Endodermal cell (in vitro differentiated cells): ENCODE measurements around the gene SOX2. TPM values are rescaled to one million over a fixed set of nuclear protein-coding genes. Genes with fewer than 3 reads are reported as not detected.
A peak's percentile ranks its signal among the peaks of the same experiment; 100 is the strongest.

ENCODE experiments used
- DNase-seq: peaks from one replicate; pipeline ENCODE4 v3.0.0-alpha.2; 2017
- H3K27ac ChIP-seq: 2 replicates; pipeline ENCODE4 v1.5.1; 2013; ENCODE audit warnings: mild to moderate bottlenecking, low read depth, low read length, moderate library complexity
- H3K27me3 ChIP-seq: 2 replicates; pipeline ENCODE4 v1.6.1; 2013; ENCODE audit warnings: mild to moderate bottlenecking, low read length, moderate library complexity; ENCODE audit not compliant: insufficient read depth, control insufficient read depth, poor library complexity, severe bottlenecking
- H3K36me3 ChIP-seq: 2 replicates; pipeline ENCODE4 v1.7.0; 2013; ENCODE audit warnings: mild to moderate bottlenecking, low read length, moderate library complexity; ENCODE audit not compliant: control insufficient read depth, insufficient read depth
- H3K4me1 ChIP-seq: one replicate; pipeline ENCODE4 v1.7.0; 2013; ENCODE audit warnings: low read length; ENCODE audit not compliant: control insufficient read depth, insufficient read depth
- H3K4me3 ChIP-seq: 2 replicates; pipeline ENCODE4 v1.5.1; 2013; ENCODE audit warnings: mild to moderate bottlenecking, low read length, moderate library complexity
- H3K9ac ChIP-seq: 2 replicates; pipeline ENCODE4 v1.6.1; 2013; ENCODE audit warnings: mild to moderate bottlenecking, low read length, moderate library complexity; ENCODE audit not compliant: poor library complexity, severe bottlenecking; ENCODE audit errors: extremely low read depth
- H3K9me3 ChIP-seq: 2 replicates; pipeline ENCODE4 v1.6.1; 2013; ENCODE audit warnings: mild to moderate bottlenecking, low read length, moderate library complexity; ENCODE audit not compliant: control insufficient read depth
- H3K27ac Mint-ChIP-seq: 2 replicates; pipeline ENCODE4 v1.8.0; 2020; ENCODE audit warnings: mixed read lengths
- H3K27me3 Mint-ChIP-seq: 2 replicates; pipeline ENCODE4 v1.8.0; 2021; ENCODE audit warnings: mild to moderate bottlenecking, mixed read lengths; ENCODE audit not compliant: insufficient read depth
- H3K36me3 Mint-ChIP-seq: 2 replicates; pipeline ENCODE4 v1.8.0; 2020; ENCODE audit warnings: low read depth, mixed read lengths
- H3K4me1 Mint-ChIP-seq: 2 replicates; pipeline ENCODE4 v1.8.0; 2020; ENCODE audit warnings: mixed read lengths
- H3K4me3 Mint-ChIP-seq: 2 replicates; pipeline ENCODE4 v1.8.0; 2020; ENCODE audit warnings: mild to moderate bottlenecking, moderate library complexity, mixed read lengths
- H3K9me3 Mint-ChIP-seq: 2 replicates; pipeline ENCODE4 v1.8.0; 2020; ENCODE audit warnings: mild to moderate bottlenecking, mixed read lengths
- WGBS, 2 experiments: methylation state at CpG; one replicate each; pipeline versions ENCODE4 v1.1.5 to v1.1.7; 2013; ENCODE audit warnings: missing lambda C conversion rate in 2 of 2, mixed read lengths in 1 of 2; ENCODE audit not compliant: insufficient coverage in 1 of 2, insufficient read length in 1 of 2; 5-methylcytosine and 5-hydroxymethylcytosine counted together
- total RNA-seq, 2 donors: library from RNA; stranded (reverse); fragmentation: NEBNext Ultra II Directional in 1 of 2; extraction: Animal tissue kit (Norgen Biotek cat#: 25700) in 1 of 2; gene quantifications; 2 replicates in 1 of 2; 3 replicates in 1 of 2; pipeline ENCODE4 v1.2.1, GENCODE V29; 2021
- TF ChIP-seq, protein P1 (sequence below): fragments of 200-600 bp; sonication (generic); conservative IDR thresholded peaks from 2 replicates; pipeline ENCODE4 v1.5.0; 2021; ENCODE audit warnings: antibody characterized with exemption, mild to moderate bottlenecking

Gene SOX2
- total RNA-seq, 2 donors from 2014 or later: 1.8 to 39.5 TPM

DNA sequence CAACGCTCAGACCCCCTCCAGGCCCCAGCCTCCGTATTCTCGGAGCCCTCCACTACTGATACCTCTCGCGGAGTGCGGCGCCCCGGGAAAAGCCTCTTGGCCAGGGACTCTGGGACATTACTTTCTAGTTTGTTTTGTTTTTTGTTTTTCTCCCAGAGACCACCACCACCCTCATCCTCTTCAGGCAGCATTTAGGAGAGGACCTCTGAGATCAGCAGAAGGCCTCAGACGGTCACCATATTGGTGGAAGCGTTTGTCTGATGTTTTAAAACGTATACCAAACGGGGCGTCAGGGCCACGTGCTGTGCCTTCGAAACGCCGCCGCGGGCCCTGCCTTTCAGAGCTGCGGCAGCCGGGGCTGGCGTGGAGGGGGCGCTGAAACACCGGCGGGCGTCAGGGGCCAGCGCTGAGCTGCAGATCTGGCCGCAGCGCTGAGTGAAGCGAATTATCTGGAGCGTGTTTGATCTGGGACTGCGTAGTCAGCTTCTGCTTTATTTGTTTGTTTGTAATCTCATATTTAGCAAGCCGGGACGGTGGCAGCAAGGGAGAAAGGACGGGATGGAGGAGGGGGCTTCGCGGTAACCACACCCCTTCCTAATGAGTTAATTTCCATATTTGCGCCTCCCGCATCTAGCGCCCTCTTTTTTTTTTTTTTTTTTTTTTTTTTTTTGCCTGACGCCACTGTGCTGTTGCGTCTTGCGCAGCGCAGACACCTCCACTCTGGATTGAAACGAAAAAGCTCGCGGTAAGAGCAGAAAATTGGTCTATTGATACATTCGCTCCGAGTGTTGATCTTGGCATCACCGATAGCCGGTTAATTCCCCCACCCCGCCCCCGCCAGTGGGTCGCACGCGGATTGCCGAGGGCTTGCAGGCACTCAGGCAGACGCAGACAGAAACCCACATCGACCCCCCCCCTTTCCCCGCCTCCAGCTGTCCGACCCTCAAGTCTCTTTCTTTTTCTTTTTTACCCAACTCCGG is 14.9 kb downstream of the SOX2 start:
- Mint-ChIP-seq H3K4me1 (peaks cover 40% of the 10 kb centered on the region), H3K9me3 (no peaks in the 10 kb centered on the region), H3K27me3 (peaks cover 98% of the 10 kb centered on the region), H3K36me3 (no peaks in the 10 kb centered on the region), H3K27ac (no peak overlapping the region), H3K4me3 (peak overlapping the region; percentile 47)
- Histone ChIP-seq H3K4me3 (peak overlapping the region; percentile 72), H3K9me3 (no peaks in the 10 kb centered on the region), H3K4me1 (no peaks in the 10 kb centered on the region), H3K36me3 (no peaks in the 10 kb centered on the region), H3K27me3 (peaks cover 99% of the 10 kb centered on the region), H3K9ac (no peak overlapping the region), H3K27ac (peak overlapping the region; percentile 95)
- peak; percentile 89 for DNase-seq
- 1 to 6% methylated on average over 17 to 61 of the region's 62 CpGs for WGBS, 2 experiments
- TF ChIP-seq, protein P1, sequence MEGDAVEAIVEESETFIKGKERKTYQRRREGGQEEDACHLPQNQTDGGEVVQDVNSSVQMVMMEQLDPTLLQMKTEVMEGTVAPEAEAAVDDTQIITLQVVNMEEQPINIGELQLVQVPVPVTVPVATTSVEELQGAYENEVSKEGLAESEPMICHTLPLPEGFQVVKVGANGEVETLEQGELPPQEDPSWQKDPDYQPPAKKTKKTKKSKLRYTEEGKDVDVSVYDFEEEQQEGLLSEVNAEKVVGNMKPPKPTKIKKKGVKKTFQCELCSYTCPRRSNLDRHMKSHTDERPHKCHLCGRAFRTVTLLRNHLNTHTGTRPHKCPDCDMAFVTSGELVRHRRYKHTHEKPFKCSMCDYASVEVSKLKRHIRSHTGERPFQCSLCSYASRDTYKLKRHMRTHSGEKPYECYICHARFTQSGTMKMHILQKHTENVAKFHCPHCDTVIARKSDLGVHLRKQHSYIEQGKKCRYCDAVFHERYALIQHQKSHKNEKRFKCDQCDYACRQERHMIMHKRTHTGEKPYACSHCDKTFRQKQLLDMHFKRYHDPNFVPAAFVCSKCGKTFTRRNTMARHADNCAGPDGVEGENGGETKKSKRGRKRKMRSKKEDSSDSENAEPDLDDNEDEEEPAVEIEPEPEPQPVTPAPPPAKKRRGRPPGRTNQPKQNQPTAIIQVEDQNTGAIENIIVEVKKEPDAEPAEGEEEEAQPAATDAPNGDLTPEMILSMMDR: peak; percentile 72

DNA sequence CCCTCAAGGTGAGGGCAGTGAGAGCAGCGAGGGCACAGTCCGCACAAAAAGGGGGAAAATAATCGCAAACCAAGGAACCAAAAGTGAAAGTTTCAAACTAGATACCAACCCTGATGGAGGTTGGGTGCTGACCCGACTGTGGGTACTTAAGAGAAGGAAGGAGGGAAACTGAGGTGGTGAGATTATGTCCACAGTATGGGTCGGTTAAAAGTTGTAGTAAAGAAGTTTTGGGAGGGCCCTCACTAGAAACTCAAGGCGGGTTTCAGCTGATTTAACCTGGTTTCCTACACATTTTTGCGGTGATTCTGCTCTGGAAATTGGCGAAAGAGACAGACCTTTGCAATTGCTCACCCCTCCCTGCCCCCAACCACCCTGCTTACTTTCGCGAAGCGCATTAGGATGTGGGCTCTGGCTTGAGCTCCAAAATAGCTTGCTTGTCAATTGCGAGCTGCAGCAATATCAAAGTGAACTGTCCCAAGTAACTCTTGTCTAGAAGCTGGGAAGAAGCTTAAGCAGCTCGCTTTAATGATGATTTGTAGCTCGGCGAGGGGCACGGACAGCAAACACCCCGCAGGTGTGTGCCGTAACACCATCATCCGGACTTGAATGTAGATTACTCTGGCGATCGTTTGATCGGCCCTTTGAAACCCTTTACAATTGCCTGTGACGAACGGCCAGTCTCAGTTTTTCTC is 15.8 kb downstream of the SOX2 start:
- 2 to 6% methylated on average over 19 to 24 of the region's 24 CpGs for WGBS, 2 experiments
- Histone ChIP-seq H3K27ac (peak overlapping the region; percentile 95), H3K9ac (no peak overlapping the region), H3K9me3 (no peaks in the 10 kb centered on the region), H3K4me1 (no peaks in the 10 kb centered on the region), H3K27me3 (peaks cover 90% of the 10 kb centered on the region), H3K4me3 (peak overlapping the region; percentile 72), H3K36me3 (no peaks in the 10 kb centered on the region)
- peak; percentile 76 for DNase-seq
- Mint-ChIP-seq H3K36me3 (no peaks in the 10 kb centered on the region), H3K27me3 (peaks cover 91% of the 10 kb centered on the region), H3K4me1 (peaks cover 38% of the 10 kb centered on the region), H3K9me3 (no peaks in the 10 kb centered on the region), H3K4me3 (peak overlapping the region; percentile 47), H3K27ac (no peak overlapping the region)
- TF ChIP-seq, protein P1: no peak

DNA sequence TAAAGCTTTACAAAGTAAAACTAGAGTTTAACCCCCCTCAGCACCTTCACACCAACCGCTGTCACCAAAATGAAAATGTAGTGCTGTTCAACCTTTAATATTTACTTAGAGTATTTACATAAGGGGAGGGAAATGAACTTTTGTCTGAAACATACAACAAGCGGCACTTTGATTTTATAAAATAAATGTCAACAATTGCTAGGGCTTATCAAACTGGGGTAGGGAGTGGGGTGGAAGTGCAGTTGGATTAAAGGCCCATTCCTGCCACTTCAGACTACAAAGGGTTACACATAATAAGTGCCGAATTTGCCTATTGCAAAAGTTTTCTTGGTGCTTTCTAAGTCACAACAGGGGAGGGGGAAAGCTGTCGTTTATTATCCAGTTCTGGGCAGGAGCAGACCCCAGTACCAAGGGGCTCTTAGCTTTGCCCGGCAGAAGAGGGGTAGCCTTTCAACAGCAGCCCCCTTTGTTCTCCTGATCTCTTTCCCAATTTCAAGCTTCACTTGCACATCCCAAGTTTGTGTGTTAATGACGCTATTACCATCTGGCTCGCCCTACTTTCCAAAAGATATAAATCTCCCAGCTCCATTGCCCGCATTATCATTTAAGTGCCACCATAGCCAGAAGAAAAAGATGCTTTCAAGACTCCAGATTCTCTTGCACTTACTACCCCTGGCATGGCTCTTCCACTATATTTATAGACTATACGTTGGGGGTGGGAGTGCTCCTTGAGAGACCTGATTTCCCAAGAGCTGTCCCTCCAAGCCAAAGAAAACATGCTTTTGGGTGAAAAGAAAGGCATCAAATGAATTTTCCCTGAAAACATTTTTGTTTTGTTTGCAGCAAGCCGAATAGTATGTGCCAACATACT is 17.0 kb downstream of the SOX2 start:
- no peak overlapping the region for H3K4me3 ChIP-seq
- no peak overlapping the region for H3K4me3 Mint-ChIP-seq
- TF ChIP-seq, protein P1: no peak
- H3K9me3 ChIP-seq: no peaks in the 10 kb centered on the region
- peak overlapping the region; percentile 85 for H3K27ac ChIP-seq
- 55% methylated on average over 7 to 9 of the region's 10 CpGs for WGBS, 2 experiments
- no peak for DNase-seq
- no peak overlapping the region for H3K9ac ChIP-seq
- no peaks in the 10 kb centered on the region for H3K36me3 Mint-ChIP-seq
- no peaks in the 10 kb centered on the region for H3K4me1 ChIP-seq
- H3K36me3 ChIP-seq: no peaks in the 10 kb centered on the region
- H3K27ac Mint-ChIP-seq: no peak overlapping the region
- H3K27me3 Mint-ChIP-seq: peaks cover 81% of the 10 kb centered on the region
- peaks cover 78% of the 10 kb centered on the region for H3K27me3 ChIP-seq
- H3K4me1 Mint-ChIP-seq: peaks cover 36% of the 10 kb centered on the region
- H3K9me3 Mint-ChIP-seq: no peaks in the 10 kb centered on the region
